SK-N-SH treated with all-trans-retinoic acid at 6 μM for 48 hours (cell line): ENCODE data around the gene PIGU.

ENCODE experiments used
- ARNTL ChIP-seq: fragments of 450-650 bp; formaldehyde crosslinking; IDR thresholded peaks from 2 replicates; pipeline ENCODE4 v1.5.0; 2020; ENCODE audit warnings: low read depth, mild to moderate bottlenecking, moderate library complexity, borderline replicate concordance
- BACH2 ChIP-seq: fragments of 250-450 bp; sonication (Bioruptor Pico); IDR thresholded peaks from 2 replicates; pipeline ENCODE4 v1.9.0; 2021; ENCODE audit warnings: mild to moderate bottlenecking, borderline replicate concordance
- OSR1 ChIP-seq: fragments of 250-450 bp; sonication (Bioruptor Pico); IDR thresholded peaks from 2 replicates; pipeline ENCODE4 v1.8.0; 2022; ENCODE audit warnings: moderate library complexity, mild to moderate bottlenecking, inconsistent platforms
- PPARA ChIP-seq: fragments of 250-450 bp; sonication (Bioruptor Pico); IDR thresholded peaks from 2 replicates; pipeline ENCODE4 v1.5.0; 2020; ENCODE audit warnings: mild to moderate bottlenecking, borderline replicate concordance
- TCF4 ChIP-seq: fragments of 250-450 bp; sonication (Bioruptor Pico); IDR thresholded peaks from 2 replicates; pipeline ENCODE4 v1.8.0; 2021; ENCODE audit warnings: mild to moderate bottlenecking, moderate library complexity, borderline replicate concordance
- ZFP3 ChIP-seq: fragments of 250-450 bp; sonication (Bioruptor Pico); IDR thresholded peaks from 2 replicates; pipeline ENCODE4 v1.5.0; 2020; ENCODE audit warnings: mild to moderate bottlenecking, moderate library complexity
- ZFP30 ChIP-seq: fragments of 450-650 bp; formaldehyde crosslinking; IDR thresholded peaks from 2 replicates; pipeline ENCODE4 v1.5.0; 2022; ENCODE audit warnings: mild to moderate bottlenecking, moderate library complexity
- ZNF8 ChIP-seq: fragments of 450-650 bp; formaldehyde crosslinking; IDR thresholded peaks from 2 replicates; pipeline ENCODE4 v1.5.0; 2020; ENCODE audit warnings: mild to moderate bottlenecking, moderate library complexity
- TF ChIP-seq, protein P1 (sequence below): fragments of 250-450 bp; sonication (Bioruptor Pico); IDR thresholded peaks from 2 replicates; pipeline ENCODE4 v1.8.0; 2020; ENCODE audit warnings: mild to moderate bottlenecking, moderate library complexity, borderline replicate concordance
- TF ChIP-seq, protein P2 (sequence below): fragments of 250-450 bp; sonication (Bioruptor Pico); IDR thresholded peaks from 2 replicates; pipeline ENCODE4 v1.5.1; 2021; ENCODE audit warnings: mild to moderate bottlenecking, moderate library complexity
- TF ChIP-seq, protein P3 (sequence below): fragments of 250-450 bp; sonication (Bioruptor Pico); IDR thresholded peaks from 2 replicates; pipeline ENCODE4 v1.8.0; 2021; ENCODE audit warnings: low read depth, mild to moderate bottlenecking, moderate library complexity, borderline replicate concordance

DNA sequence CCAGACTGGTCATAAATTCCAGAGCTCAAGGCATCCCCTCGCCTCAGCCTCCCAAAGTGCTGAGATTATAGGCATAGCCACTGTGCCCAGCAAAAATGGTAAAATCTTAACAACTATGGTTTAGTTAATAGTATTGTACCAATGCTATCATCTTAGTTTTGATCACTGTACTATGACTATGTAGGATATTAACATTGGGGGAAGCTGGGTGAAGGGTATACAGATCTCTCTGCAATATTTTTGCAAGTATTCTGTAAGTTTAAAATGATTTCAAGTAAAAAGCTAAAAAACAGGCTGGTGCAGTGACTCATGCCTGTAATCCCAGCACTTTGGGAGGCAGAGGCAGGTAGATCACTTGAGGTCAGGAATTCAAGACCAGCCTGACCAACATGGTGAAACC is 7.8 kb downstream of the PIGU start:
- TF ChIP-seq ARNTL (CRISPR knock-in tag) (no peak), ZFP3 (CRISPR knock-in tag) (no peak), OSR1 (CRISPR knock-in tag) (no peak), PPARA (CRISPR knock-in tag) (no peak), ZNF8 (CRISPR knock-in tag) (no peak), TCF4 (CRISPR knock-in tag) (no peak), ZFP30 (no peak), BACH2 (CRISPR knock-in tag) (no peak)
- TF ChIP-seq, protein P1, sequence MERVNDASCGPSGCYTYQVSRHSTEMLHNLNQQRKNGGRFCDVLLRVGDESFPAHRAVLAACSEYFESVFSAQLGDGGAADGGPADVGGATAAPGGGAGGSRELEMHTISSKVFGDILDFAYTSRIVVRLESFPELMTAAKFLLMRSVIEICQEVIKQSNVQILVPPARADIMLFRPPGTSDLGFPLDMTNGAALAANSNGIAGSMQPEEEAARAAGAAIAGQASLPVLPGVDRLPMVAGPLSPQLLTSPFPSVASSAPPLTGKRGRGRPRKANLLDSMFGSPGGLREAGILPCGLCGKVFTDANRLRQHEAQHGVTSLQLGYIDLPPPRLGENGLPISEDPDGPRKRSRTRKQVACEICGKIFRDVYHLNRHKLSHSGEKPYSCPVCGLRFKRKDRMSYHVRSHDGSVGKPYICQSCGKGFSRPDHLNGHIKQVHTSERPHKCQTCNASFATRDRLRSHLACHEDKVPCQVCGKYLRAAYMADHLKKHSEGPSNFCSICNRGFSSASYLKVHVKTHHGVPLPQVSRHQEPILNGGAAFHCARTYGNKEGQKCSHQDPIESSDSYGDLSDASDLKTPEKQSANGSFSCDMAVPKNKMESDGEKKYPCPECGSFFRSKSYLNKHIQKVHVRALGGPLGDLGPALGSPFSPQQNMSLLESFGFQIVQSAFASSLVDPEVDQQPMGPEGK: no peak
- TF ChIP-seq, protein P2, sequence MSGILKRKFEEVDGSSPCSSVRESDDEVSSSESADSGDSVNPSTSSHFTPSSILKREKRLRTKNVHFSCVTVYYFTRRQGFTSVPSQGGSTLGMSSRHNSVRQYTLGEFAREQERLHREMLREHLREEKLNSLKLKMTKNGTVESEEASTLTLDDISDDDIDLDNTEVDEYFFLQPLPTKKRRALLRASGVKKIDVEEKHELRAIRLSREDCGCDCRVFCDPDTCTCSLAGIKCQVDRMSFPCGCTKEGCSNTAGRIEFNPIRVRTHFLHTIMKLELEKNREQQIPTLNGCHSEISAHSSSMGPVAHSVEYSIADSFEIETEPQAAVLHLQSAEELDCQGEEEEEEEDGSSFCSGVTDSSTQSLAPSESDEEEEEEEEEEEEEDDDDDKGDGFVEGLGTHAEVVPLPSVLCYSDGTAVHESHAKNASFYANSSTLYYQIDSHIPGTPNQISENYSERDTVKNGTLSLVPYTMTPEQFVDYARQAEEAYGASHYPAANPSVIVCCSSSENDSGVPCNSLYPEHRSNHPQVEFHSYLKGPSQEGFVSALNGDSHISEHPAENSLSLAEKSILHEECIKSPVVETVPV (CRISPR knock-in tag): no peak
- TF ChIP-seq, protein P3, sequence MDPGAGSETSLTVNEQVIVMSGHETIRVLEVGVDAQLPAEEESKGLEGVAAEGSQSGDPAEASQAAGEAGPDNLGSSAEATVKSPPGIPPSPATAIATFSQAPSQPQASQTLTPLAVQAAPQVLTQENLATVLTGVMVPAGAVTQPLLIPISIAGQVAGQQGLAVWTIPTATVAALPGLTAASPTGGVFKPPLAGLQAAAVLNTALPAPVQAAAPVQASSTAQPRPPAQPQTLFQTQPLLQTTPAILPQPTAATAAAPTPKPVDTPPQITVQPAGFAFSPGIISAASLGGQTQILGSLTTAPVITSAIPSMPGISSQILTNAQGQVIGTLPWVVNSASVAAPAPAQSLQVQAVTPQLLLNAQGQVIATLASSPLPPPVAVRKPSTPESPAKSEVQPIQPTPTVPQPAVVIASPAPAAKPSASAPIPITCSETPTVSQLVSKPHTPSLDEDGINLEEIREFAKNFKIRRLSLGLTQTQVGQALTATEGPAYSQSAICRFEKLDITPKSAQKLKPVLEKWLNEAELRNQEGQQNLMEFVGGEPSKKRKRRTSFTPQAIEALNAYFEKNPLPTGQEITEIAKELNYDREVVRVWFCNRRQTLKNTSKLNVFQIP (CRISPR knock-in tag): no peak
